Measurements from ENCODE around the gene PTPRF. TPM values are rescaled to one million over a fixed set of nuclear protein-coding genes. Genes with fewer than 3 reads are reported as not detected.

Gene PTPRF
- total RNA-seq, 1 donor from 2014 or later: 155 TPM

DNA sequence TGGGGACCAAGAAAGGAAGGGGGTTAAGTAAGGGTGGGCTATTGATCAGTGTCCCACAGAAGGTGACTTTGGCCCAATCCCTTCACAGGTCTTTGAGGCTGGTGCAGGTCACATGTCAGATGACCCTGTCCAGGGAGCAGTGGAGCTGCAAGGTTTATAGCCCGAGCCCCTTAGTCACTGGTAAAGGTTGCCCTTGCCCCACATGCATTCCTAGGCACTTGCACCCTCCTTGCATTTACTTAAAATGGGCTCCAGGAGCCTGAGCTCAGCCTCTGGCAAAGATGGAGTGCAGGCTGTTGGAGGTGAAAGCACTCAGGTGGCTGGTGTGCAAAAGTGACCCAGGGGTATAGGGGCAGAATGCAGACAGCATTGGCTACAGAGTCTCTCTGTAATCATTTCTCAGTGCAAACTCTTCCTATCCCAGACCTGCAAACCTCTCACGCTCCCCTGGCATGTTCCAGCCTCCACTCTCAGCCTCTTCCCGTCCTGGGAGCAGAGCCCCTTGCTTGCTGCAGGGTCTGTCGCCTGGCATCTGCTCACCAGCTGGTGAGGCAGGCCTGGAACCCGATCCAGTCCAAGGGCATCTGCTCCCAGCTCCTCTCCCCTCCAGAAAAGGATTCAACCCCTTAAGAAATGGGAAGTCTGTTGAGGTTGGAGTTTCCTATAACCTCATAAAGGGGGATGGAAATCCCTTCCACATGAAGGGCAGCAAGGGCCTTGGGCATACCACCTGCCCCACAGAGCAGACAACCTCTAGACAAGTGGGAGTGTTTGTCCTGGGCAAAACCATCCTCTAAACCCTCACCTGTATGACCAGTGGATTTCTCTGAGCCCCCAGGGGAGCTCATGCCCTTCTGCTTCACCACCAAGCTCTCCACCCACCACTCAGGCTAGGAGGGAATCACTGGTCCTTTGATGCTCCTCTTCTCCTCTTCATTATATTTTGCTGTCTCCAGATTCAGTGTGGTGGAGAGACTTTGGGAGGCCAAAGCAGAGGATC is 23.1 kb upstream of the PTPRF start:
- DNase-seq (ENCODE audit: low read depth): no peak
- no peak overlapping the region for H3K4me3 ChIP-seq (ENCODE audit: low read depth, low read length)
- TF ChIP-seq, protein P1, sequence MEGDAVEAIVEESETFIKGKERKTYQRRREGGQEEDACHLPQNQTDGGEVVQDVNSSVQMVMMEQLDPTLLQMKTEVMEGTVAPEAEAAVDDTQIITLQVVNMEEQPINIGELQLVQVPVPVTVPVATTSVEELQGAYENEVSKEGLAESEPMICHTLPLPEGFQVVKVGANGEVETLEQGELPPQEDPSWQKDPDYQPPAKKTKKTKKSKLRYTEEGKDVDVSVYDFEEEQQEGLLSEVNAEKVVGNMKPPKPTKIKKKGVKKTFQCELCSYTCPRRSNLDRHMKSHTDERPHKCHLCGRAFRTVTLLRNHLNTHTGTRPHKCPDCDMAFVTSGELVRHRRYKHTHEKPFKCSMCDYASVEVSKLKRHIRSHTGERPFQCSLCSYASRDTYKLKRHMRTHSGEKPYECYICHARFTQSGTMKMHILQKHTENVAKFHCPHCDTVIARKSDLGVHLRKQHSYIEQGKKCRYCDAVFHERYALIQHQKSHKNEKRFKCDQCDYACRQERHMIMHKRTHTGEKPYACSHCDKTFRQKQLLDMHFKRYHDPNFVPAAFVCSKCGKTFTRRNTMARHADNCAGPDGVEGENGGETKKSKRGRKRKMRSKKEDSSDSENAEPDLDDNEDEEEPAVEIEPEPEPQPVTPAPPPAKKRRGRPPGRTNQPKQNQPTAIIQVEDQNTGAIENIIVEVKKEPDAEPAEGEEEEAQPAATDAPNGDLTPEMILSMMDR (conservative IDR thresholded peaks at IDR 0.05; ENCODE audit: low read depth, low read length): no peak

DNA sequence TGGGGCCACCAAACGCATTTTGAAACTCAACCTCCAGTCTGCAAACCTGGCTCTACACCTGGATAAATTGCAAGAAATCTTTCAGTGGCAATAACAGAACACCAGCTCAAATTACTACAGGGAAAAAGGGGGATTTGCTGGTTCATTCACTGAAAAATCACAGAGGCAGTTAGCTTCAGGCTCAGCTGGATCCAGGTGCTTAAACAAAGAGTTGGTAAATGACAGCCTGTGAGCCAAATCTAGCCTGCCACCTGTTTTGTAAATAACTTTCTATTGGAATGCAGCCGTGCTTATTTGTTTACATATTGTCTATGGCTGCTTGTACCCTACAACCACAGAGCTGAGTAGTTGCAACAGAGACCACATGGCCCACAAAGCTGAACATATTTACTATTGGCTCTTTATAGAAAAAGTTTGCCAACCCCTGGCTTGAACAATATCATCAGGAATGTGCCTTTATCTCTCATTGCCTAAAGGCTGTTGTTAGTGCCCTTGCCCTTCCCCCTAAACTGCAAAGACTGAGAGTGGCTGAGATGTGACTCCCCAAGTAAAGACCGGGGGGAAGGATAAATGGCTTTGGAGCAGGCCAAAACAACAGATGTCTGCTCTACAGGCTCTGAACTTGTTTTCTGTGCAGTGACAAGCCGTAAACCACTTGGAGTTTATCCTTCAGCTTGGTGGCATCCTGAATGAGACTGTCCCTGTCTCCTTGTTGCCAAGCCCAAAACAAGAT is 21.5 kb upstream of the PTPRF start:
- H3K4me3 ChIP-seq (ENCODE audit: low read depth, low read length): no peak overlapping the region
- no peak for DNase-seq (ENCODE audit: low read depth)
- TF ChIP-seq, protein P1 (conservative IDR thresholded peaks at IDR 0.05; ENCODE audit: low read depth, low read length): no peak

DNA sequence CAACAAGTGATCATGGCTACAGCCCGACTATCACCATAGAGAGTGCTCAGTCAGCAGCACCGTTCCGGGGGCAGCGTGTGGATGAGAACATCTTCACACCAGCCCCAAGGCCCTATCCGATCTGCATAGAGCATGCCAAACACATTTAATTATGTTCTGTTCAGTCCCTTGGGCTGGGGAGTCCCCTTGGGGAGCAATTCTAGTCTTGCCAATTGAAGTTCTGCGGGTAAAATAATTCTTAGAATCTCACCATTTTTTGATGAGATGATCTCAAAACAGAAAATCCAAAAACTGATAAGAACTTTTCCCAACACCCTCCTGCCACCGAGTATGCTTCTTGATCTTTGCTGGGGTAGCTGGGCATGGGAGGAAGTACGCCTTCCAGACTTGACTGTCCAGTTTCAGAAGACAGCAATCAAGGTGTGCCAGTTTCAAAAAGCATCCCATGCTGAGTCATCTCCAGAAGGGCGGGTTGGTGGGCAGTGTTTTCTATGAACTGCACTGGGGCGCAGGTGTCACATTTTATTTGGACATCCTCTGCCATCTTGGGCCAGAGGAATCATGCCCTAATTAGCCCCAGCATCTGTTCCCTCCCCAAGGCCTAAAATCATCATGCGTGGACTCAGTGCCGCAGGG is 20.8 kb upstream of the PTPRF start:
- TF ChIP-seq, protein P1 (conservative IDR thresholded peaks at IDR 0.05; ENCODE audit: low read depth, low read length): no peak
- no peak for DNase-seq (ENCODE audit: low read depth)
- H3K4me3 ChIP-seq (ENCODE audit: low read depth, low read length): no peak overlapping the region

DNA sequence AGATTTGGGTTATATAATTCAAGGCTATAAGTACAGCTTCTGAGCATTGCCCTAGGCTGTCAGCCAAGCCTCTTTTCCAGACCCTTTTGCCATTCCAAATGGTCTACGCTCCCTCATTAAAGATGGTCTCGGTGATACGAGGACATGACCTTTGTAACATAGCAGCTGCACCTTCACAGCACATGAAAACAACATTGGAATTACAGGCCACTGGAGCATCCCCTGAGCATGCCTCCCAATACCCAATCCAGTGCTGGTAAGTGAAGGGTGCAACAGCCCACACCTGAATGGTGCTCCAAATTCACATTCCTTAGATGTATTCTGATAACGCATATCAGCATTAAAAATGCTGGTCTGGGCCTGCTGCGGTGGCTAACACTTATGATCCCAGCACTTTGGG is 20.1 kb upstream of the PTPRF start:
- TF ChIP-seq, protein P1 (conservative IDR thresholded peaks at IDR 0.05; ENCODE audit: low read depth, low read length): no peak
- DNase-seq (ENCODE audit: low read depth): no peak
- H3K4me3 ChIP-seq (ENCODE audit: low read depth, low read length): no peak overlapping the region

DNA sequence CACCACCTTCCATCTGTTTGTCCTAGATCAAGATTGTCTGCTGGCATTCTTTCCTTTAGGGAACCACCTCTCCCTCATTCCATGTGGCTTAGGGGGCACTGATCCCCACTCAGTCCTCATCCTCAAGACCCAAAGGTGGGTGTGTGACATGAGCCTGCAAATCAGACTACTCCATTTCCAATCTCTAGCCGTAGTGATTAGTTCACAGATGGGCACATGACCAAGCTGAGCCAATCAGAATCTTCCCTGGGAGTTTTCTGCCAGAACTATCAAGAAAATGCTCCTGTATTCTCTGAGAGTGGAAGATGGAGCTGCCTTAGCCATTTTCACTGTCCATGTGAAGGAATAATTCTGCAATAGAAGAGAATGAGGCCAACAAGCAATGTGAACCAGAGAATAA is 19.3 kb upstream of the PTPRF start:
- TF ChIP-seq, protein P1 (conservative IDR thresholded peaks at IDR 0.05; ENCODE audit: low read depth, low read length): no peak
- H3K4me3 ChIP-seq (ENCODE audit: low read depth, low read length): no peak overlapping the region
- no peak for DNase-seq (ENCODE audit: low read depth)

DNA sequence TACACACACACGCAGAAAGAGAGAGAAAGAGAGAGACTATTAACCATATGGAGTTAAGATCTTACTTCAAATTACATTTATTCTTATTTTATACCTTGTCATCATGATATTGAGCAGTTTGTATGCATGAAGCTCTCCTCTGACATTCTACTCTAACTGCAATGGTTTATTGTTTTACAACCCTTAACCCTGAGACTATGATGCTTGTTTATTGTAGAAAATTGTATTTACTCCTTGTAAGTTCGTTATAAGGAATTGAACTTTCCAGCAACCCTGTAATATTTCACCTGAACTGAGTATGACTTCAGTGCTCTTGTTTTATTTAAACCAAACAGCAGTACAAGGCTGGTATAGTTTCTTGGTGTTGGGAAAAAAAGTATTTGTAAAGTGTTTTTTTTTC is 18.6 kb upstream of the PTPRF start:
- DNase-seq (ENCODE audit: low read depth): no peak
- TF ChIP-seq, protein P1 (conservative IDR thresholded peaks at IDR 0.05; ENCODE audit: low read depth, low read length): no peak
- H3K4me3 ChIP-seq (ENCODE audit: low read depth, low read length): no peak overlapping the region

Data from epithelial cell of proximal tubule (primary cell).